Type B pancreatic cell (in vitro differentiated cells): Measurements from ENCODE around the gene DPH5. TPM values are rescaled to one million over a fixed set of nuclear protein-coding genes. Genes with fewer than 3 reads are reported as not detected.

ENCODE experiments used
- DNase-seq: peaks from one replicate; pipeline ENCODE4 v3.0.0; 2021; ENCODE audit warnings: mixed read lengths; ENCODE audit not compliant: unreplicated experiment; ENCODE audit errors: extremely low spot score
- H3K27ac Mint-ChIP-seq: 2 replicates; pipeline ENCODE4 v1.8.0; 2021; ENCODE audit warnings: mild to moderate bottlenecking, mixed read lengths
- H3K27me3 Mint-ChIP-seq: 2 replicates; pipeline ENCODE4 v1.8.0; 2021; ENCODE audit warnings: mixed read lengths
- H3K36me3 Mint-ChIP-seq: 2 replicates; pipeline ENCODE4 v1.8.0; 2021; ENCODE audit warnings: mixed read lengths
- H3K4me1 Mint-ChIP-seq: one replicate; pipeline ENCODE4 v1.8.0; 2021; ENCODE audit warnings: mixed read lengths; ENCODE audit not compliant: unreplicated experiment
- H3K4me3 Mint-ChIP-seq: 2 replicates; pipeline ENCODE4 v1.8.0; 2021; ENCODE audit warnings: mild to moderate bottlenecking, mixed read lengths
- H3K9me3 Mint-ChIP-seq: 2 replicates; pipeline ENCODE4 v1.8.0; 2021; ENCODE audit warnings: mixed read lengths
- total RNA-seq: library from RNA; stranded (reverse); gene quantifications from 2 replicates; pipeline ENCODE4 v1.2.1, GENCODE V29; 2021; ENCODE audit warnings: low replicate concordance
- TF ChIP-seq, protein P1 (sequence below): fragments of 200-600 bp; sonication (generic); conservative IDR thresholded peaks from 2 replicates; pipeline ENCODE4 v1.5.0; 2021; ENCODE audit warnings: antibody characterized with exemption, mild to moderate bottlenecking

The DPH5 gene
- total RNA-seq, 1 donor from 2014 or later: 62.0 TPM

DNA sequence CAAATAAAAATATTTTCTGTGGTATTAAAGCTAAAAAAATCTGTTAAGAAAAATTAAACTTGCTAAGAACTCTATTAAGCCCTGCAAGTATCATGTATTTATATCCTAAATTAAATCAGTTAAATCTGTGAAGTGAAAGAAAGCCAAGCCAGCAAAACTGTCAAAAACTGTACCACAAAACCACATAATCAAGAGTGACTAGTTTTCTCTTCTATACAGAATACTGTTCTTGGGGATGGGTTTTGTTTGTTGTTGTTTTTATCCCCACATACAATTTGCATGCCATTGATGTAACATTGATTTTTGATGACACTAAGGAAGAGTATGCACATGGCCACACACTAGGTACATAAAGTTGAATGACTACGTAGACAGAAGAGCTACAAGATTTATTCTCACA lies 20.4 kb downstream of the DPH5 start:
- TF ChIP-seq, protein P1, sequence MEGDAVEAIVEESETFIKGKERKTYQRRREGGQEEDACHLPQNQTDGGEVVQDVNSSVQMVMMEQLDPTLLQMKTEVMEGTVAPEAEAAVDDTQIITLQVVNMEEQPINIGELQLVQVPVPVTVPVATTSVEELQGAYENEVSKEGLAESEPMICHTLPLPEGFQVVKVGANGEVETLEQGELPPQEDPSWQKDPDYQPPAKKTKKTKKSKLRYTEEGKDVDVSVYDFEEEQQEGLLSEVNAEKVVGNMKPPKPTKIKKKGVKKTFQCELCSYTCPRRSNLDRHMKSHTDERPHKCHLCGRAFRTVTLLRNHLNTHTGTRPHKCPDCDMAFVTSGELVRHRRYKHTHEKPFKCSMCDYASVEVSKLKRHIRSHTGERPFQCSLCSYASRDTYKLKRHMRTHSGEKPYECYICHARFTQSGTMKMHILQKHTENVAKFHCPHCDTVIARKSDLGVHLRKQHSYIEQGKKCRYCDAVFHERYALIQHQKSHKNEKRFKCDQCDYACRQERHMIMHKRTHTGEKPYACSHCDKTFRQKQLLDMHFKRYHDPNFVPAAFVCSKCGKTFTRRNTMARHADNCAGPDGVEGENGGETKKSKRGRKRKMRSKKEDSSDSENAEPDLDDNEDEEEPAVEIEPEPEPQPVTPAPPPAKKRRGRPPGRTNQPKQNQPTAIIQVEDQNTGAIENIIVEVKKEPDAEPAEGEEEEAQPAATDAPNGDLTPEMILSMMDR: no peak
- no peaks in the 10 kb centered on the region for H3K4me1 Mint-ChIP-seq
- no peak overlapping the region for H3K4me3 Mint-ChIP-seq
- H3K27ac Mint-ChIP-seq: no peak overlapping the region
- peaks cover 27% of the 10 kb centered on the region for H3K36me3 Mint-ChIP-seq
- H3K27me3 Mint-ChIP-seq: no peaks in the 10 kb centered on the region
- H3K9me3 Mint-ChIP-seq: no peaks in the 10 kb centered on the region
- no peak for DNase-seq

DNA sequence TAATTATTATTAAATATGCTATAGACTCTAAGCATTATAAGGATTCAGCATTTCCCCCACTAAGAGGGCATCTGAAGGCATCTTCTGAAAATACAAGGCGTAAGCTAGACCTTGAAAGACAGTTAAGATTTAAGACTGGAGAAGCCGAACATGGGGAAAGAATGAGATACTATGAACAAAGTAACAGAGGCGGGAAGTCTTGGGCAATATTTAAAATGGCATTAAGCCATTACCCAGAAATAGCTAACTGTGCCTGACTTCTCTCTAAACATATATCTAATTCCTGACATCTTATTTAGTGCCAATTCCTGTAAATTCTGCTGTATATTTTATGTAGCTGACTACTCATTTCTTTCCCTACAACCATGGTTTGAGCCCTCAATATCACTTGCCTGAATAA lies 20.9 kb downstream of the DPH5 start:
- Mint-ChIP-seq H3K4me1 (no peaks in the 10 kb centered on the region), H3K27me3 (no peaks in the 10 kb centered on the region), H3K4me3 (no peak overlapping the region), H3K27ac (no peak overlapping the region), H3K36me3 (peaks cover 30% of the 10 kb centered on the region), H3K9me3 (no peaks in the 10 kb centered on the region)
- TF ChIP-seq, protein P1: no peak
- no peak for DNase-seq

DNA sequence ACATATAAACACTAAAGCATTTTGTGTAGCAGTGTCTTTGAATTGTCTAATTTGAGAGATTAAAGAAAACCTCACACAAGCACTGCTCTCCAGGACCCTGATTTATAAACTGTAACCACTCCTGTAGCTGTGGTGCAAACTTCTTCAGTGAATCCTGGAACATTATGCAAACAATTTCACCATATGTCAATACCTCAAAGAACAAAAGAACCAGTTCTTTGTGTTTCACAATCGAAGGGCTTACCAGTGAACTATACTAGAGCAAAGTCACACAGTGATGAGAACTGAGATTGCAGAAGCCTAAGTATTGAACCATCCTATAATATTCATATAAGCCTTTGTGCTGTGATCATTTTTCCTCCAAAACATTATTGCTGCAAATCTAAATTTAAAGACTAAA lies 21.5 kb downstream of the DPH5 start:
- Mint-ChIP-seq H3K4me3 (no peak overlapping the region), H3K27me3 (no peaks in the 10 kb centered on the region), H3K27ac (no peak overlapping the region), H3K9me3 (no peaks in the 10 kb centered on the region), H3K36me3 (peaks cover 30% of the 10 kb centered on the region), H3K4me1 (no peaks in the 10 kb centered on the region)
- DNase-seq: no peak
- TF ChIP-seq, protein P1: no peak

DNA sequence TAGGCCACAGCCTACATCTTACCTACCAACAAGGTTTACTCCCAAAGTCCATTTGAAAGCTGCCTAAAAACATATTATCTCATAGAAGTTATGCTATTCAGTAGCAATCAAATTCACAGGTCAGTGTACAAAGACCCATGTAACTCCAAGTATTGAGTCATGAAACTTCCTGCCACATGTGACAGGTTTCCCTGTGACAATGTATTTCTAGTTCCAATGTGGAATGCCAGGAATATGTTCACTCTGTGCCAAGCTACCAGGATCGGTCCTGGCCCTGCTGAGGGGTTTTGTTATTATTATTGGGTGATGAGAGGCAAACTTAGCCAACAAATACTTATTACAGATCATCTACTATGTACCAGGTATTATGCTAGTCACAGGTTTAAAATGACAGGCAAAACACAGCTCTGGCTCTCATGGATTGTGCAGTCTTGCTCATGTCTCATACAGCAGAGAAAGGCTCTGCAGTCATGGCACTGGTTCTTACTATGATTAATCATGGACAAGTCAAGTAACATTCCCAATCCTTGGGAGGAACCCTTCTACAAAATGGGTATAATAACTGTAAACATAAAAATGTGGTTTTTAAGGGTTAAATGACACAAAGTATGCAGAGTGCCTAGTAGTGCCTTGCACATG lies 22.5 kb downstream of the DPH5 start:
- H3K36me3 Mint-ChIP-seq: peaks cover 21% of the 10 kb centered on the region
- no peak for DNase-seq
- H3K9me3 Mint-ChIP-seq: no peaks in the 10 kb centered on the region
- H3K27me3 Mint-ChIP-seq: no peaks in the 10 kb centered on the region
- H3K27ac Mint-ChIP-seq: no peak overlapping the region
- TF ChIP-seq, protein P1: no peak
- no peaks in the 10 kb centered on the region for H3K4me1 Mint-ChIP-seq
- no peak overlapping the region for H3K4me3 Mint-ChIP-seq

DNA sequence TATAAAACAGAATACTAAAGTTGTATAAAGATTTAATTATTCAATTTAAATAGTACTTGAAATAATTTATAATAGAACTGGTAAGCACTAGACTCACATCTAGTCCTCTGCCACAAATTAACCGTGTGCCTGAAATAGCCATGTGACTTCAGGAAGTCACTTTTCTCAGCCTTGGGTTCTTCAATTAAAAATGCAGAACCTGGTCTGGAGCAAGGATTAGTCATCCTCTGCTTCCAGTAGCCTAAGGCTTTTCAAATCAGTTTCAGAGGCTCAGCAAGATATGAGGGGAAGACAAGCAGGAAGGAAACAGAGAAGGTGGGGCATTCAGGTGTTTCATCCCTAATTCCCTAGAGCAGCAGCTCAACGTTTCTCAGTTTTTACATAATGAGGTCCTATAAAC lies 23.0 kb downstream of the DPH5 start:
- no peaks in the 10 kb centered on the region for H3K27me3 Mint-ChIP-seq
- no peak overlapping the region for H3K27ac Mint-ChIP-seq
- H3K9me3 Mint-ChIP-seq: no peaks in the 10 kb centered on the region
- no peak overlapping the region for H3K4me3 Mint-ChIP-seq
- TF ChIP-seq, protein P1: no peak
- peaks cover 25% of the 10 kb centered on the region for H3K36me3 Mint-ChIP-seq
- no peak for DNase-seq
- no peaks in the 10 kb centered on the region for H3K4me1 Mint-ChIP-seq
